ENCODE data around the gene NDUFS6.

NDUFS6 gene

DNA sequence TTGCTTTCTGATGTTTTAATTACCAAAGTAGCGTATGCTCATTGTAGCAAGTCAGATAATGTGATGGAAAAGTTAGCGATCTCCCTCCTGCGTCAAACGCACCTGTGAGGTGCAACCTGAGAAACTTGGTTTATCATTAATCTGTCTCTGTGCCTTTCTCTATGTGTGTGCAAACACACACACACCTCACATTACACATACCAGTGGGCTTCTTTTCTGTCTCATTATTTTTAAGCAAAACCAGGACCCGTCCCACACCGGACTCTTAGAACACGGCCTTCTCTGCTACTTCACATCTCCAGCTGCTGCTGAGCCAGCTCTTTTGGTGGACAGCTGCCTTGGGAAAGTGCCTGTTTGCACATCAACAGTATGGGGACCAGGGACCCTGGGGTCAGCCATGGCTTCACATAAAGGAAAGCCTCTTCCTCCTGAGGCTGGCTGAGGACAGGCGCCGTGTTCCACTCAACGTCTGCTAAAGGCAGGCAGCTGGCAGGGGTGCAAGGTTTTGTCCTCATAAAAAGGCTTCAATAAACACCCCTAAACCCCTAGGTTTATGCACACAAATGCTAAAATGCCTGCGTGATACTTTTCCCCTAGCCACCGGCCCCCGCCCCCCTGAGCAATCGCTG lies 45.8 kb upstream of the NDUFS6 start:
- Histone ChIP-seq H3K36me3 (no peaks in the 10 kb centered on the region), H3K4me3 (ENCODE audit: low read depth, low read length) (no peak overlapping the region), H3K27ac (no peak overlapping the region), H3K9me3 (ENCODE audit: severe bottlenecking) (peaks cover 10% of the 10 kb centered on the region), H3K27me3 (ENCODE audit: insufficient read depth, low read depth, severe bottlenecking) (peaks cover 93% of the 10 kb centered on the region)
- TF ChIP-seq, protein P1, sequence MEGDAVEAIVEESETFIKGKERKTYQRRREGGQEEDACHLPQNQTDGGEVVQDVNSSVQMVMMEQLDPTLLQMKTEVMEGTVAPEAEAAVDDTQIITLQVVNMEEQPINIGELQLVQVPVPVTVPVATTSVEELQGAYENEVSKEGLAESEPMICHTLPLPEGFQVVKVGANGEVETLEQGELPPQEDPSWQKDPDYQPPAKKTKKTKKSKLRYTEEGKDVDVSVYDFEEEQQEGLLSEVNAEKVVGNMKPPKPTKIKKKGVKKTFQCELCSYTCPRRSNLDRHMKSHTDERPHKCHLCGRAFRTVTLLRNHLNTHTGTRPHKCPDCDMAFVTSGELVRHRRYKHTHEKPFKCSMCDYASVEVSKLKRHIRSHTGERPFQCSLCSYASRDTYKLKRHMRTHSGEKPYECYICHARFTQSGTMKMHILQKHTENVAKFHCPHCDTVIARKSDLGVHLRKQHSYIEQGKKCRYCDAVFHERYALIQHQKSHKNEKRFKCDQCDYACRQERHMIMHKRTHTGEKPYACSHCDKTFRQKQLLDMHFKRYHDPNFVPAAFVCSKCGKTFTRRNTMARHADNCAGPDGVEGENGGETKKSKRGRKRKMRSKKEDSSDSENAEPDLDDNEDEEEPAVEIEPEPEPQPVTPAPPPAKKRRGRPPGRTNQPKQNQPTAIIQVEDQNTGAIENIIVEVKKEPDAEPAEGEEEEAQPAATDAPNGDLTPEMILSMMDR (IDR thresholded peaks at IDR 0.05; ENCODE audit: low read depth, low read length), result no peak
- no peak for DNase-seq

DNA sequence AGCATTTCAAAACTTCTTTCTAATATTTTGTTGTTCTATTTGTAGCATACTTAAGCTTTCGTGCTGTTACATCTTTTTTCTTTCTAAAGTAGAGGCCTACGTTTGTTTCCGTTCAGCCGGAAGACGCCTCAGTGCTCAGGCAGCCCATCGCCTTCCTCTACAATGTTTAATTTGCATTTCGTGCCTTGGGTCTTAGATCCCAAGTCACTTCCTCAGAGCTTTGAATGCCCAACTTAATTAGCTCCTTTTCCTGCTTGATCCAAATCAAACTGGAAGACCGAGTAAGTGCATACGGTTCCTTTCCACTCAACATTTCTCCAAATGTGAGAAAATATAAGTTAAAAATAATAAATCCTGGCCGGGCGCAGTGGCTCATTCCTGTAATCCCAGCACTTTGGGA lies 44.7 kb upstream of the NDUFS6 start:
- H3K4me3 ChIP-seq (ENCODE audit: low read depth, low read length), result no peak overlapping the region
- H3K27me3 ChIP-seq (ENCODE audit: insufficient read depth, low read depth, severe bottlenecking), result peaks cover 95% of the 10 kb centered on the region
- H3K27ac ChIP-seq, result no peak overlapping the region
- H3K9me3 ChIP-seq (ENCODE audit: severe bottlenecking), result peaks cover 10% of the 10 kb centered on the region
- DNase-seq, result no peak
- H3K36me3 ChIP-seq, result no peaks in the 10 kb centered on the region
- TF ChIP-seq, protein P1 (IDR thresholded peaks at IDR 0.05; ENCODE audit: low read depth, low read length), result no peak

- Histone ChIP-seq H3K4me3 (ENCODE audit: low read depth, low read length) (no peak overlapping the region), H3K27ac (no peak overlapping the region), H3K9me3 (ENCODE audit: severe bottlenecking) (peaks cover 10% of the 10 kb centered on the region), H3K27me3 (ENCODE audit: insufficient read depth, low read depth, severe bottlenecking) (peaks cover 95% of the 10 kb centered on the region), H3K36me3 (no peaks in the 10 kb centered on the region)
- no peak for DNase-seq
- TF ChIP-seq, protein P1 (IDR thresholded peaks at IDR 0.05; ENCODE audit: low read depth, low read length), result no peak
These were observed 43.7 kb upstream of the NDUFS6 start for GRCh38 chr5:1757511-1757910.

- H3K9me3 ChIP-seq (ENCODE audit: severe bottlenecking), result peaks cover 10% of the 10 kb centered on the region
- TF ChIP-seq, protein P1 (IDR thresholded peaks at IDR 0.05; ENCODE audit: low read depth, low read length), result no peak
- H3K27ac ChIP-seq, result no peak overlapping the region
- peaks cover 95% of the 10 kb centered on the region for H3K27me3 ChIP-seq (ENCODE audit: insufficient read depth, low read depth, severe bottlenecking)
- no peak for DNase-seq
- H3K36me3 ChIP-seq, result no peaks in the 10 kb centered on the region
- H3K4me3 ChIP-seq (ENCODE audit: low read depth, low read length), result no peak overlapping the region
These were observed 42.6 kb upstream of the NDUFS6 start for GRCh38 chr5:1758574-1758973.

DNA sequence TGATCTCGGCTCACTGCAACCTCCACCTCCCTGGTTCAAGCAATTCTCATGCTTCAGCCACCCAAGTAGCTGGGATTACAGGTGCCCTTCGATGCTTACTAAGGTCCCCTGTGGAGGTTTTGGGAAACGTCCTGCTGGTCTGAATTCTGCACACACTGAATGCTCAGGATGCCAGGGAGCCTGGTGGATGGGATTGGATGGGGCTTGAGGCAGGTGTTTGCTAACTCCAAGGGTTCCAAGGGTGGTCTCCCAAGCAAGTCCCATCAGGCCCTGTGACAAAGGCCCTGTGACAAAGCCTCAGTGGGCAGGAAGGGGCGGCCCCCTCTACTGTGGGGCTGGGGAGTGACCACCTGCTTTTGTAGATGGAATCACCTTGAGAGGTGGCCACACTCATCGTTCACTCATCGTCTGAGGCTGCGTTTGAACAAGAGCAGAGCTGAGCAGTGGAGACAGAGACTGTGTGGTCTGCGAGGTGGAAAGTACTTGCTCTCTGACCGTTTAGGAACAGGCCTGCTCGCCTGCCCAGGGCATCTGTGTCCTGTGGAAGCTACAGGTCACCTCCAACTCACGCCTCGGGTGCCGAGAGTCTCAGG lies 41.7 kb upstream of the NDUFS6 start:
- Histone ChIP-seq H3K27ac (no peak overlapping the region), H3K27me3 (ENCODE audit: insufficient read depth, low read depth, severe bottlenecking) (peaks cover 96% of the 10 kb centered on the region), H3K4me3 (ENCODE audit: low read depth, low read length) (no peak overlapping the region), H3K9me3 (ENCODE audit: severe bottlenecking) (peaks cover 10% of the 10 kb centered on the region), H3K36me3 (no peaks in the 10 kb centered on the region)
- DNase-seq, result peak; percentile 4
- TF ChIP-seq, protein P1 (IDR thresholded peaks at IDR 0.05; ENCODE audit: low read depth, low read length), result no peak

DNA sequence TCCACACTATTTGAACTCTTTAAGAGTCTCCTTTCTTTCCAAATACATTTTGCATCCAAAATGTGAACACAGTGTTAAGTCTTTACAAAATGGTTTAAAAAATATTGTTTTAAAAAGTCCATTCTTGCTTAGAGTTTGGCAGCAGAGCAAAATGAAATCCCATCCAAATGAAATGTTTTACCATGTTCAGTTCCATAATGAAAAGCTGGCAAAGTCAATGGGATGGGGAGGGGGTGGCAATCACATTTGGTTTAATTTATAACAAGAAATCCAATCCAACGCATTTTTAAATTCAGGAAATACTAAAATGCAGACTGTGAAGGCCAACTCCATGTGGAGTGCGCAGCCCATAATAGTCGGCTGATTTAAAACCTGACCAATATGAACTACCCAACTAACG lies 41.0 kb upstream of the NDUFS6 start:
- Histone ChIP-seq H3K27me3 (ENCODE audit: insufficient read depth, low read depth, severe bottlenecking) (peaks cover 96% of the 10 kb centered on the region), H3K4me3 (ENCODE audit: low read depth, low read length) (no peak overlapping the region), H3K27ac (no peak overlapping the region), H3K9me3 (ENCODE audit: severe bottlenecking) (peaks cover 12% of the 10 kb centered on the region), H3K36me3 (no peaks in the 10 kb centered on the region)
- TF ChIP-seq, protein P1 (IDR thresholded peaks at IDR 0.05; ENCODE audit: low read depth, low read length), result no peak
- no peak for DNase-seq

Data from WERI-Rb-1 (cell line).